NCI-H1930 (cell line): Measurements from ENCODE around the gene TMA7.

Experiments used
- DNase-seq, 2 experiments: peaks; one replicate each; lab custom pipeline; 2025; lab: John Stamatoyannopoulos, UW

TMA7 gene

GRCh38 chr3:48409291-48410201, 30.5 kb upstream of the TMA7 start:
- DNase-seq: no peak

DNA sequence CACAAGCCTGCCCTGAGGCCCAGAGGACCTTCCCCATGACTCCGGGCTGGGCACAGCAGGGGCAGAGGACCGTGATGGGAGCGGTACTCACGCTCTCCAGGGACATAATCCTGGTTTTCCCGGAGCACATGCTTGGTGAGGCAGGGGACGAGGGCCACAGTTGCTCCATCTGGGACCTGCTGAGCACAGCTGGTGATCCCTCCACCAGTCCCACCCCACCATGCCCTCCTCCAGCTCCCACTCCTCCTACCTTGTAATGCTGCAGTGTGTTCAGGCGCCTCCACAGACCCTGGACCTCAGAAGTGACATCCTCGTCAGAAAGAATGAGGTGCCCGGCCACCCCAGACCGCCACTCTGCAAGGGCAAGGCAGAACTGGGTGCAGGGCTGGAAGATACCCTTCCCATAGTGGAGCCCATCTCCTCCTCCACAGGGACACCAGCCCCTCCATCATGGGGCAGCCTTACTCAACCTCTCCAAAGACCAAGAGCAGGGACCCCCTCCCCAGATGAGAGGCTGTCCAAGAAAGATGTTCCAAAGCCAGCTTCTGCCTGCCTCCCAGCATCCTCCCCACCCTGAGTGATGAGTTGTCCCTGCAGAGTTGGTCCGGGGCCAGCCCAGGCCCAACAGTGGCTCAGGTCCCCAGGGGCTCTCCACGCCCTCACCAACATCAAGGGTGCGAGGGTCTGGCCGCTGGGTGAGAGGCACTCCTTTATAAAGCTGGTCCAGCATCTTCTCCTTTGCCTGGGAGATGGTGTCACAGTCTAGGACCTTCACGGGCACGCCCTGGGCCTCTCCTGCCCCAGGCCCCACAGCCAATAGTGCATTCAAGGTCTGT, 29.6 kb upstream of the TMA7 start:
- no peak for DNase-seq

DNA sequence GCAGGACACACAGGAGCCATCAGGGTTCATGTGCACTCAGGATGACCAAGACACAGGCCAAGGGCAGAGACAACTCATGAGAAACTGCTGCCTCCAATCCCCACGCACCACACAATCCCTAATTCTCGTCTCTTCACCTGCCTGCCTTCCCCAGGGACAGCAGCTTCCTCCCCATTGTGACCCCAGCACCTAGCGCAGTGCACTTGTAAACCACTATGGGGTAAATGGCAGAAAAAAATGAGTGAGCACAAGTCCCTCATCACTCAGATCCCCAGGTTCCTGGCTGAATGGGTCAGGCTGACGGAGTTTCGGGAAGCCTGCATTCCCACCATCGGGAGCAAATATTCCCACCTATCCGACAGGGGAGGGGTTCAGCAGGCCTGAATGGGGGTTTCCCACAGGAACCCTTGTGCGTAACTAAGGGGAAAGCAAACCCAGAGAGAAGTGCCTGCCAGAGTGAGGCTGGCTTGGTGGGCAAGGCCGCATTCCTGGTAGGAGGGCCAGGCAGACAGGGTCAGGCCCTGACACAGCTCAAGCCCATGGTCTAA, 28.9 kb upstream of the TMA7 start:
- DNase-seq: no peak

- no peak for DNase-seq
These were observed 28.3 kb upstream of the TMA7 start for GRCh38 chr3:48411606-48412374.

DNA sequence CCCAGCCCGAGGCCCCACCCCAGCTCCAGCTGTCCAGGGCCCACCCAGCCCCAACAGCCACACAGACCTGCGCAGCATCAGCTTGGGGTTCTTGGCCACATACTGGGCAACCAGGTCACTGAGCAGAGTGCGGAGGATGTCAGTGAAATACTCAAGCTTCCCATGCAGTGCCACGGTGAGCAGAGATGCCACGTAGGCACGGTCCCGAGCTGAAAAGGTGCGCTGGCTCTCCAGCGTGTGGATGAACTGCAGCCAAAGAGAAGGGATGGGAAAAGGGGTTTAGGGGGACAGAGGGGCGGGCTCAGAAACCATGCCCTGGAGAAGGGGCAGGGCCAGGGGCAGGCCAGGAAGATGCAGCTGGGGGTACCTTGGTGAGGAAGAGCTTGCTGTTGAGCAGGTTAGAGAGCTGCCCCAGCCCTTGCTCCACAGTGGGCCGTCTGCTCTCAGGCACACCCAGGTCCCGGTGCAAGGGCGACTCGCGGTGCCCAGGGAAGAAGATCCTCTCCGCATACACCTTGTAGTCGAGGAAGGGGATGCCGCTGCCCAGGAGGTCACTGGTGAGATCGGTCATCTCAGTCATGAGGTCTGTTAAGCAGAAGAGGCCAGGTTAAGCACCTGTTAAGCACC, 27.6 kb upstream of the TMA7 start:
- DNase-seq: no peak

DNA sequence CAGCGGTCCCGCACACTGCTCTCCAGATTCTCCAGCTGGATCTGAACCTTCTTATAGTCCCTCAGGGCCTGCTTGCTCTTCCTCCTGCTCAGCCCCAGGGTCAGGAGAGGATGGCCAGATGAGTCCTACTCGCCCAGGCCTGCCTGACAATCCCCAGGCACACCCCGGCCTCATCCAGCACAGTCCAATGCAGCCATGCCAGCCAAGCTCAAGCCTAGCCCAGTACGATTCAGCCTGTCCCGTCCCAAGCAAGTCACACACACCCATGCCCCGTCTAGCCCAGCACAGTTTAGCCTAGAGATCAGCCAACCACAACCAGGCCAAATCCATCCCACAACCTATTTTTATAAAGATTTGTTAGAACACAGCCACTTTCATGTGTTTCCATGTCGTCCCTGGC, 27.0 kb upstream of the TMA7 start:
- no peak for DNase-seq

GRCh38 chr3:48413611-48414010, 26.4 kb upstream of the TMA7 start:
- DNase-seq: no peak

GRCh38 chr3:48414376-48415250, 25.4 kb upstream of the TMA7 start:
- DNase-seq: no peak

DNA sequence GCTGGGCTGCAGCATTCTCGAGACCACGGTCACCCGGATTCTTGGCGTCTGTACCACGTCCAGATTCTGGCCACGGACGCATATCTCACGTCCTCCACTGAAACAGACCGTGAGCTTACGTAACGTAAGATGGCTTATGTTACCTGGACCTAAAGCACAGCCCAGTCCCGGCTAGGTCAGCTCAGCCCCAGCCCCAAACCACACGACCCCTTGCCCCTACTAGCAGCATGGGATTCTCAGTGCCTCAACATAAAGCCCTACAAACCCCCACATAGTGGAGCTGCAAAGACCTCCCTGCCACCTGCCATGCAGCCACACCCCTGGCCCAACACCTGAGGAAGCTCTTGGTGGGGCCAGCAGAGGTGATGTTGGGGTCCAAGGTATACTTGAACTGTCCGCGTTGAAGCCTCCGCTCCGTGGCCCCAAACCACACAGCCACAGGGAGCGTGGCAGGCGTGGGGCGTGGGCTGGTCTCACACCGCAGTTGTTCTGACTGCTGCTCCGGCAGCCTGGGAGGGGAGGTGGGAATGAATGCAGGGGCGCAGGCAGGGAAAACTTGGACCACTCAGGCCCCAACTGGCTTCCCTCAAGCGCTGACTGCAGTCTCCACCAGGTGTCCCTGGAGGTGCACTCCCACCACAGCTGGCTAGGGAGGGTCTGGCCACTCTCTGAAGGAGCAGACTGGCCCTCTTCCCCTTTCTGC, 24.7 kb upstream of the TMA7 start:
- no peak for DNase-seq

DNA sequence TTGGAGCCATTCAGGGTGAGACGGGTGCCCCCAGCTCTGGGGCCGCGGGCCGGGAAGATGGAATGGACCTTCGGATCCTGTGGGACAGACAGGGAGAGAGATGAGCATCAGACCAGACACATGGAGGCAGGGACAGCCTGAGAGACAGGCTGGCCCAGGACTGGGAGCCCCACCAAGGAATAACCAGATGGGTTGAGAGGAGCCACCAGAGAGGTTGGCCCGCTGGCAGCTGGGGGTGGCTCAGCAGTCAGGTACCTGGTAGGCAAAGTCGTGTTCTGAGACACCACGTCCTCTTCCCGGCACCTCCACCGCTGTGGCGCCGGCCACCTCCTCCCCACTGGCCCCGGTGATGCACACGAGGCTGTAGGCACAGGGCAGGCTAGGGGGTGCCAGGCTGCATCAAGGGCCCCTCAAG, 24.0 kb upstream of the TMA7 start:
- DNase-seq: no peak

GRCh38 chr3:48416546-48416945, 23.5 kb upstream of the TMA7 start:
- DNase-seq: no peak

DNA sequence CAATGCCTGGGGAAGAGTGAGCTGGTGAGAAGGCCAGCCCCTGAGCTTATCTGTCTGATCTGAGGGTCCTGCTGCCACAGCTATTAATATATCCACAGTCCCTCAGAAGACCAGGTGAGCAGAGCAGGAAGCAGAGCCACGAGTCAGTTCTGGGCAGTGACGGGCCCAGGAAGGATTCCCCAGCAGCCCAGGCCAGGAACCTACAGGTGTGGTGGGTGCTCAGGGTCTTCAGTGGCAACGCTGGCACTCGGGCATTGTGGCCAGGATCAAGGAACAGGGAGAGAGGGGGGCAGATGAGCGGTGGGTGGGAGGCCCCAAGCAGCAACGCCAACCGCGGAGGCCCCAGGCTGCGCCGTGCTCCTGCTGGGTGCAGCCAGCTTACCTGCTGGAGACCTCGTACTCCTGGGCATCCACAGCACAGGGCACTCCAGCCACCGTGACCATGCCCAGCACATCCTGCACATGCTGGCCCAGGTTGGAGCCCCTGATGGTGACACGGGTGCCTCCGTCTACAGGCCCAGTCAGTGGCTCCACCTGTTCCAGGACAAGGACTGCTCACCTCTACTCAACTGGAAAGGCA, 22.4 kb upstream of the TMA7 start:
- no peak for DNase-seq

DNA sequence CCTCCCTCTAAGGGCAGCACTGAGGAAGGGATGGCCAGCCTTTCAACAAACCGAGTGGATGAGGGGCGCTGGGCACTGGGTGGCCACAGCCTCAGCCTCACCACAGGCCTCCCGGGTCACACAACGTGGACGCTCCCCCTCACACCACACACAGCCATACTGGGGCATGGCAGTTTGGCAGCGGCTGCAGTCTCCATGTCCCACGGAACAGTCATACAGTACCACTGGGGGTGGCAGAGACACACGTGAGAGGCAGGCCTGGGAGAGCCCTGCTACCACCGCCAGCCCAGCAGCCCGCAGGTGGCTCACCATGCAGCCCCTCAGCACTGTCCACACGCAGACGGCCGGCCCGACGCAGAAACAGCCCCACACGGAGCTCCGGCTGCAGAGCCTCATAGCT, 21.9 kb upstream of the TMA7 start:
- DNase-seq: no peak

DNA sequence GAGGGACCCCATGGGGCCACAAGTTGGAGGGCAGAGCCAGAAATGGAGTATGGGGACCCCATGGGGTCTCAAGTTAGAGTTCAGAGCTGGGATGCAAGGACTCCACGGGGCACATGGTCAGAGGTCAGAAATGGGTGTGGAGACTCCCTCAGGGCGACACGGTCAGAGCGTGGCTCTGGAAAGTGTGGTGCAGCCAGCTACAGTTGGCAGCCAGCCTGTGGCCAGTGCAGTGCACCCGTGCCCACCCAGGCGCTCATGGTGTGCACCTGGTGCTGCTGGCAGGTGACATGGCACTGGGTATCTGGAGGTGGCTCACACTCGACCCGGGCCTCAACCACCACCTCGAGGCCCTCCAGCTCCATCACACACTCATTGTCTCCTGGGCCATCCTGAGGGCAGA, 21.4 kb upstream of the TMA7 start:
- DNase-seq: no peak

DNA sequence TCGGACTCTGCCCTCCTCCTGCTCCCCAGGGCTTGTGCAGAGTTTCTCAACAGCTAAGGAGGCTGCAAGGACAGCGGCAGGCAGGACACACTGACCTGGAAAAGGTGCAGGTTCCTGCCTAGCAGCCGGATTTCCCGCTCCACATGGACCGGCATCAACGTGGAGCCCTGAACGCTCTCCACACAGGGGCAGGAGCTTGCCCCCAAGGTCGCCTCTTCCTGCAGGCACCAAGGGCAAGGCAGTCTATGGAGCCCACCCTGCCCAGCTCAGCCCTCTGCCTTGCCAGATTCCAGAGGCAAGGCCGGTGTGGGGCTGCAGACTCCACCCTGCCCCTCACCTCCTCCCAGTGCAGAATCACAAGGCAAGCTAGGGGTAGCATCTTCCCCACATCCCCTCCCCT, 20.9 kb upstream of the TMA7 start:
- no peak for DNase-seq

GRCh38 chr3:48419597-48419996, 20.5 kb upstream of the TMA7 start:
- no peak for DNase-seq

DNA sequence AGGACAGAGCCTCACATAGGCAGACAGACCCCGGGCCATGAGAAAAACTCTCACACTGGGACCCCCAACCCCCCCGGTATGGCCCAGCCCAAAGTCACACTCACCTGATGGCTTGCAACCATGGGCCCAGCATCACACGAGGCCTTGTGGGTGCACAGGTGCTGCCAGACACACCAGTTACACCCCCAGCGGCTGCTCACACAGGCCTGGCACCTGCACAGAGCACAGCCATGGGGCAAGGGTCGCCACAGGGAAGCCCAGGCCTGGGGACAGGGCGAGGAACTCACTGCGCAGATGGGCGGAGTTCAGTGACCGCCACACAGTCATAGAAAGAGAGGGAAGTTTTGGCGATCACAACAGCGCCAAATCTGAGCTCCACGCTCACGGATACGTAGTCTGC, 19.5 kb upstream of the TMA7 start:
- no peak for DNase-seq

DNA sequence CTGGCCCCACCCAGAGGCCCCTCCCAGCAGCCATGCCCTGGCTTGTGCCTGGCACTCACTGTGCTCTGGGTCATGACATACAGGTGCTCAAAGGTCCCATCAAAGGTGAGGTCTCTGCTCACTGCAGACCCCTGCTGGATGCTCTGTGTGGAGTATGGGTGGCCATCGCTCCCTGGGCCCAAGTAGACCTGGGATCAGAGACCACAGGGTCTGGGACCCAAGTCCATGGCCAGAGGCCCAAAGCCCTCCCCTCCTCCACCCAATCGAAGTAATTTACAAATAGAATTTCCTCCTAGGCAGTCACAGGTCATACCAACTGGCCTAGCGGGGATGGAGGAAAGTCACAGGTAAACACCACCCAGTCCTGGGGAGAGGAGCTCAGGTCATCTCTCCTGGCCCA, 17.8 kb upstream of the TMA7 start:
- no peak for DNase-seq

- no peak for DNase-seq
These were observed 17.4 kb upstream of the TMA7 start for GRCh38 chr3:48422681-48423080.
